ENCODE results near the gene REST. TPM values are rescaled to one million over a fixed set of nuclear protein-coding genes. Genes with fewer than 3 reads are reported as not detected.
A peak's percentile ranks its signal among the peaks of the same experiment; 100 is the strongest.
"Not testable (repeated sequence)": the region's sequence is repeated elsewhere in the genome, so short reads cannot be mapped to it uniquely, and the experiment has no call there.

Gene REST
- total RNA-seq, 5 donors from 2014 or later (not counting 1 experiment from before 2014, with no cell fraction given), result 57.0 to 72.1 (median 67.4) TPM

GRCh38 chr4:56910172-56910967, 2.7 kb downstream of the REST start:
- peaks cover 3 to 17% of the 10 kb centered on the region in 2 donors for H3K36me3 ChIP-seq (ENCODE audit: control insufficient read depth in 2 of 2, extremely low read depth in 1 of 2, insufficient read depth in 1 of 2, low read length in 1 of 2)
- peak overlapping the region; percentile 80 for H3K27ac ChIP-seq (ENCODE audit: low read length)
- Mint-ChIP-seq H3K27ac (peak overlapping the region; percentile 97 to 98), H3K27me3 (no peaks in the 10 kb centered on the region), H3K4me3 (peak overlapping the region; percentile 97), H3K4me1 (peaks cover 49 to 68% (median 64%) of the 10 kb centered on the region in 3 donors), H3K9me3 (no peaks in the 10 kb centered on the region), H3K36me3 (peaks cover 8% of the 10 kb centered on the region)
- ATAC-seq (replicated peaks in 1 of 4), result no peak
- H3K4me3 ChIP-seq (ENCODE audit: control insufficient read depth in 1 of 2, extremely low read depth in 1 of 2, low read length in 1 of 2), result no peak overlapping the region
- ChIA-PET POLR2A (interaction anchor here in 1 of 2 donors (1.0 kb wide), 1 partner anchor 67 kb away, joined by 3 read pairs; the partner anchor contains the start of gene NOA1), CTCF (interaction anchor here (1.1 to 4.2 kb wide), 4 partner anchors 8 to 523 kb away, joined by 3 to 22 read pairs (median 8); partner anchors contain the start of genes AASDH (in 1 of the 2) and NOA1 (in 1 of the 2))
- H3K27me3 ChIP-seq (replicated peaks in 1 of 2; ENCODE audit: control insufficient read depth in 2 of 2, extremely low read depth in 1 of 2, insufficient read depth in 2 of 2, low read length in 1 of 2), result no peaks in the 10 kb centered on the region
- 57% methylated on average over 6 of the region's 6 CpGs for WGBS (ENCODE audit: insufficient coverage)
- H3K4me1 ChIP-seq (ENCODE audit: control insufficient read depth in 1 of 2, extremely low read depth in 1 of 2, insufficient read depth in 2 of 2, low read length in 2 of 2), result peaks cover 37 to 57% of the 10 kb centered on the region in 2 experiments
- DNase-seq, result no peak
- no peaks in the 10 kb centered on the region for H3K9me3 ChIP-seq

GRCh38 chr4:56914336-56914735, 6.6 kb downstream of the REST start:
- no peak for DNase-seq
- ATAC-seq (replicated peaks in 1 of 4), result no peak
- Histone ChIP-seq H3K4me1 (ENCODE audit: control insufficient read depth in 1 of 2, extremely low read depth in 1 of 2, insufficient read depth in 2 of 2, low read length in 2 of 2) (peaks cover 31 to 67% of the 10 kb centered on the region in 2 experiments), H3K9me3 (no peaks in the 10 kb centered on the region), H3K27ac (ENCODE audit: low read length) (no peak overlapping the region), H3K4me3 (ENCODE audit: control insufficient read depth in 1 of 2, extremely low read depth in 1 of 2, low read length in 1 of 2) (no peak overlapping the region), H3K27me3 (replicated peaks in 1 of 2; ENCODE audit: control insufficient read depth in 2 of 2, extremely low read depth in 1 of 2, insufficient read depth in 2 of 2, low read length in 1 of 2) (no peaks in the 10 kb centered on the region), H3K36me3 (ENCODE audit: control insufficient read depth in 2 of 2, extremely low read depth in 1 of 2, insufficient read depth in 1 of 2, low read length in 1 of 2) (peaks cover 3 to 29% of the 10 kb centered on the region in 2 donors)
- peak overlapping the region in 1 of 2 donors; percentile 34 for H3K27ac Mint-ChIP-seq
- H3K36me3 Mint-ChIP-seq, result peaks cover 13% of the 10 kb centered on the region
- POLR2A ChIA-PET, result interaction anchor here in 1 of 2 donors (0.5 kb wide), 1 partner anchor 57 kb away, joined by 6 read pairs; no protein-coding TSS in a partner anchor
- no peaks in the 10 kb centered on the region for H3K9me3 Mint-ChIP-seq
- peaks cover 52 to 78% (median 71%) of the 10 kb centered on the region in 3 donors for H3K4me1 Mint-ChIP-seq
- 50% methylated on average over 1 of the region's 3 CpGs for WGBS (ENCODE audit: insufficient coverage)
- no peaks in the 10 kb centered on the region for H3K27me3 Mint-ChIP-seq
- H3K4me3 Mint-ChIP-seq, result peak overlapping the region in 1 of 3 donors; percentile 25
- CTCF ChIA-PET, result interaction anchor here in 1 of 2 donors (0.7 kb wide), 1 partner anchor 34 kb away, joined by 3 read pairs; no protein-coding TSS in a partner anchor

- 100% methylated on average over 1 of the region's 12 CpGs for WGBS (ENCODE audit: insufficient coverage)
- peaks cover 45 to 77% (median 67%) of the 10 kb centered on the region in 3 donors for H3K4me1 Mint-ChIP-seq
- Histone ChIP-seq H3K36me3 (ENCODE audit: control insufficient read depth in 2 of 2, extremely low read depth in 1 of 2, insufficient read depth in 1 of 2, low read length in 1 of 2) (peaks cover 3 to 35% of the 10 kb centered on the region in 2 donors), H3K4me1 (ENCODE audit: control insufficient read depth in 1 of 2, extremely low read depth in 1 of 2, insufficient read depth in 2 of 2, low read length in 2 of 2) (peaks cover 30 to 63% of the 10 kb centered on the region in 2 experiments)
- H3K4me3 Mint-ChIP-seq, result peak overlapping the region in 1 of 3 donors; percentile 45
- H3K4me3 ChIP-seq (ENCODE audit: control insufficient read depth in 1 of 2, extremely low read depth in 1 of 2, low read length in 1 of 2); DNase-seq; H3K27me3 Mint-ChIP-seq; H3K9me3 Mint-ChIP-seq; H3K9me3 ChIP-seq; H3K27ac ChIP-seq (ENCODE audit: low read length); H3K27me3 ChIP-seq (replicated peaks in 1 of 2; ENCODE audit: control insufficient read depth in 2 of 2, extremely low read depth in 1 of 2, insufficient read depth in 2 of 2, low read length in 1 of 2); H3K27ac Mint-ChIP-seq; ATAC-seq (replicated peaks in 1 of 4): not testable (repeated sequence)
- CTCF ChIA-PET, result interaction anchor here in 1 of 2 donors (0.6 kb wide), 1 partner anchor 1384 kb away, joined by 4 read pairs; no protein-coding TSS in a partner anchor
- peaks cover 14% of the 10 kb centered on the region for H3K36me3 Mint-ChIP-seq
- POLR2A ChIA-PET, result interaction anchor here in 1 of 2 donors (0.7 kb wide), 1 partner anchor 527 kb away, joined by 8 read pairs; no protein-coding TSS in a partner anchor
Observed at GRCh38 chr4:56914977-56915376, 7.3 kb downstream of the REST start.

- H3K4me1 Mint-ChIP-seq, result peaks cover 28 to 35% (median 29%) of the 10 kb centered on the region in 3 donors
- no peak overlapping the region for H3K4me3 Mint-ChIP-seq
- Histone ChIP-seq H3K27ac (ENCODE audit: low read length) (no peak overlapping the region), H3K36me3 (ENCODE audit: control insufficient read depth in 2 of 2, extremely low read depth in 1 of 2, insufficient read depth in 1 of 2, low read length in 1 of 2) (peaks cover 0 to 46% of the 10 kb centered on the region in 2 donors), H3K4me1 (ENCODE audit: control insufficient read depth in 1 of 2, extremely low read depth in 1 of 2, insufficient read depth in 2 of 2, low read length in 2 of 2) (peaks cover 0 to 4% of the 10 kb centered on the region in 2 experiments), H3K9me3 (no peaks in the 10 kb centered on the region), H3K4me3 (ENCODE audit: control insufficient read depth in 1 of 2, extremely low read depth in 1 of 2, low read length in 1 of 2) (no peak overlapping the region), H3K27me3 (replicated peaks in 1 of 2; ENCODE audit: control insufficient read depth in 2 of 2, extremely low read depth in 1 of 2, insufficient read depth in 2 of 2, low read length in 1 of 2) (no peaks in the 10 kb centered on the region)
- CTCF ChIA-PET, result no interaction called here
- no peak overlapping the region for H3K27ac Mint-ChIP-seq
- WGBS (ENCODE audit: insufficient coverage), result no CpG with 5 or more reads among the region's 2 CpGs
- no peaks in the 10 kb centered on the region for H3K9me3 Mint-ChIP-seq
- H3K27me3 Mint-ChIP-seq, result no peaks in the 10 kb centered on the region
- POLR2A ChIA-PET, result no interaction called here
- H3K36me3 Mint-ChIP-seq, result peaks cover 44% of the 10 kb centered on the region
- no peak for DNase-seq
- no peak for ATAC-seq (replicated peaks in 1 of 4)
Observed at GRCh38 chr4:56927196-56927595, 19.5 kb downstream of the REST start.

GRCh38 chr4:56930638-56931037, 22.9 kb downstream of the REST start:
- POLR2A ChIA-PET, result no interaction called here
- CTCF ChIA-PET, result interaction anchor here in 1 of 2 donors (1.0 kb wide), 1 partner anchor 18 kb away, joined by 5 read pairs; no protein-coding TSS in a partner anchor
- peaks cover 38 to 44% (median 39%) of the 10 kb centered on the region in 3 donors for H3K4me1 Mint-ChIP-seq

GRCh38 chr4:56931924-56932323, 24.2 kb downstream of the REST start:
- Mint-ChIP-seq H3K27me3 (no peaks in the 10 kb centered on the region), H3K4me3 (no peak overlapping the region), H3K9me3 (no peaks in the 10 kb centered on the region), H3K4me1 (peaks cover 38 to 44% (median 39%) of the 10 kb centered on the region in 3 donors), H3K27ac (peak overlapping the region; percentile 11 to 52), H3K36me3 (peaks cover 41% of the 10 kb centered on the region)
- Histone ChIP-seq H3K27ac (ENCODE audit: low read length) (no peak overlapping the region), H3K27me3 (replicated peaks in 1 of 2; ENCODE audit: control insufficient read depth in 2 of 2, extremely low read depth in 1 of 2, insufficient read depth in 2 of 2, low read length in 1 of 2) (no peaks in the 10 kb centered on the region), H3K9me3 (no peaks in the 10 kb centered on the region), H3K4me1 (ENCODE audit: control insufficient read depth in 1 of 2, extremely low read depth in 1 of 2, insufficient read depth in 2 of 2, low read length in 2 of 2) (peaks cover 0 to 4% of the 10 kb centered on the region in 2 experiments), H3K4me3 (ENCODE audit: control insufficient read depth in 1 of 2, extremely low read depth in 1 of 2, low read length in 1 of 2) (no peak overlapping the region), H3K36me3 (ENCODE audit: control insufficient read depth in 2 of 2, extremely low read depth in 1 of 2, insufficient read depth in 1 of 2, low read length in 1 of 2) (peaks cover under 1 to 29% of the 10 kb centered on the region in 2 donors)
- no peak for DNase-seq
- POLR2A ChIA-PET, result interaction anchor here in 1 of 2 donors (0.7 kb wide), 1 partner anchor 45 kb away, joined by 4 read pairs; the partner anchor contains the start of gene NOA1
- CTCF ChIA-PET, result interaction anchor here in 1 of 2 donors (0.5 kb wide), 1 partner anchor 98 kb away, joined by 6 read pairs; no protein-coding TSS in a partner anchor
- 100% methylated on average over 2 of the region's 4 CpGs for WGBS (ENCODE audit: insufficient coverage)
- no peak for ATAC-seq (replicated peaks in 1 of 4)

More at GRCh38 chr4:56930638-56931037, 22.9 kb downstream of the REST start:
- H3K4me3 Mint-ChIP-seq, result no peak overlapping the region
- no peak overlapping the region for H3K27ac Mint-ChIP-seq
- Histone ChIP-seq H3K4me3 (ENCODE audit: control insufficient read depth in 1 of 2, extremely low read depth in 1 of 2, low read length in 1 of 2) (no peak overlapping the region), H3K36me3 (ENCODE audit: control insufficient read depth in 2 of 2, extremely low read depth in 1 of 2, insufficient read depth in 1 of 2, low read length in 1 of 2) (peaks cover 0 to 29% of the 10 kb centered on the region in 2 donors), H3K27me3 (replicated peaks in 1 of 2; ENCODE audit: control insufficient read depth in 2 of 2, extremely low read depth in 1 of 2, insufficient read depth in 2 of 2, low read length in 1 of 2) (no peaks in the 10 kb centered on the region), H3K4me1 (ENCODE audit: control insufficient read depth in 1 of 2, extremely low read depth in 1 of 2, insufficient read depth in 2 of 2, low read length in 2 of 2) (peaks cover 0 to 4% of the 10 kb centered on the region in 2 experiments), H3K9me3 (no peaks in the 10 kb centered on the region), H3K27ac (ENCODE audit: low read length) (no peak overlapping the region)
- ATAC-seq (replicated peaks in 1 of 4) (no peak), DNase-seq (no peak)
- 90% methylated on average over 6 of the region's 7 CpGs for WGBS (ENCODE audit: insufficient coverage)
- H3K36me3 Mint-ChIP-seq, result peaks cover 41% of the 10 kb centered on the region
- H3K9me3 Mint-ChIP-seq, result no peaks in the 10 kb centered on the region
- H3K27me3 Mint-ChIP-seq, result no peaks in the 10 kb centered on the region

Data from T-cell (primary cell).